Panc1 (cell line): ENCODE measurements around the gene TNFSF12. TPM values are rescaled to one million over a fixed set of nuclear protein-coding genes. Genes with fewer than 3 reads are reported as not detected.
A peak's percentile ranks its signal among the peaks of the same experiment; 100 is the strongest.

Source experiments
- ATAC-seq: fragments of 200-7000 bp; cut with Tn5 transposase; 2 replicates; pipeline ENCODE4 v1.9.1; 2020; ENCODE audit warnings: mild to moderate bottlenecking, moderate library complexity
- BruUV-seq: library from RNA; stranded (reverse); fragments of 400-500 nt; replicated peaks from 2 replicates; lab custom pipeline; 2021; lab: Mats Ljungman, UMichigan
- CTCF ChIA-PET: fragments of 300-600 bp; sonication (Branson Sonifier 250); formaldehyde crosslinking; loops from one replicate; lab custom pipeline; 2022; ENCODE audit warnings: antibody characterized with exemption; lab: Charles Lee
- POLR2A ChIA-PET: fragments of 300-600 bp; sonication (Branson Sonifier 250); formaldehyde crosslinking; loops from one replicate; lab custom pipeline; 2022; ENCODE audit warnings: antibody characterized with exemption; lab: Charles Lee
- DNase-seq: peaks from one replicate; pipeline ENCODE4 v3.0.0-alpha.2; 2010; ENCODE audit warnings: low read depth, low spot score
- H3K27ac ChIP-seq: 2 replicates; pipeline ENCODE4 v1.5.1; 2011; ENCODE audit warnings: mild to moderate bottlenecking, low read length, inconsistent platforms
- H3K27me3 ChIP-seq: fragments of 200-500 bp; sonication (Bioruptor generic); 2 replicates; pipeline ENCODE4 v1.6.0; 2014; ENCODE audit warnings: low read length, inconsistent platforms; ENCODE audit not compliant: control insufficient read depth, insufficient read depth
- H3K36me3 ChIP-seq: fragments of 200-500 bp; sonication (Bioruptor generic); 2 replicates; pipeline ENCODE4 v1.5.1; 2014; ENCODE audit warnings: inconsistent platforms, mild to moderate bottlenecking, low read length, moderate library complexity; ENCODE audit not compliant: control insufficient read depth, insufficient read depth
- H3K4me1 ChIP-seq: 2 replicates; pipeline ENCODE4 v1.5.1; 2011; ENCODE audit warnings: inconsistent platforms, mild to moderate bottlenecking, low read length, moderate library complexity; ENCODE audit not compliant: control insufficient read depth, insufficient read depth
- H3K4me3 ChIP-seq, 2 experiments: 2 replicates each; pipeline ENCODE4 v1.5.1; 2011 to 2012; ENCODE audit warnings: low read depth in 2 of 2, low read length in 2 of 2, mild to moderate bottlenecking in 2 of 2, inconsistent platforms in 1 of 2, moderate library complexity in 1 of 2
- H3K9me3 ChIP-seq: fragments of 200-500 bp; sonication (Bioruptor generic); 2 replicates; pipeline ENCODE4 v1.5.1; 2014; ENCODE audit warnings: low read depth, mild to moderate bottlenecking, inconsistent platforms, low read length, moderate library complexity; ENCODE audit not compliant: control insufficient read depth, insufficient read depth
- CTCF ChIP-seq: fragments of 450-650 bp; IDR thresholded peaks from 2 replicates; pipeline ENCODE4 v1.5.1; 2017; ENCODE audit warnings: mild to moderate bottlenecking
- POLR2AphosphoS5 ChIP-seq: IDR thresholded peaks from 2 replicates; pipeline ENCODE4 v1.6.1; 2012; ENCODE audit warnings: mild to moderate bottlenecking, low read depth, low read length, moderate library complexity
- SIN3A ChIP-seq: IDR thresholded peaks from 2 replicates; pipeline ENCODE4 v1.6.1; 2012; ENCODE audit warnings: low read depth, mild to moderate bottlenecking, low read length, moderate library complexity, borderline replicate concordance; ENCODE audit not compliant: insufficient read depth
- TCF7L2 ChIP-seq: IDR thresholded peaks from 2 replicates; pipeline ENCODE4 v1.6.1; 2011; ENCODE audit warnings: mild to moderate bottlenecking, low read depth, low read length, inconsistent platforms
- in situ Hi-C: cut with HindIII; loops from 2 replicates; pipeline ENCODE4 v1.10.0; 2016; ENCODE audit warnings: low sequenced_read_pairs, low pct_unique_long_range_greater_than_20kb
- intact Hi-C: fragments of 100-400 bp; cut with micrococcal nuclease; formaldehyde crosslinking; loops from one replicate; pipeline ENCODE4 v1.10.0; 2022; ENCODE audit not compliant: unreplicated experiment
- total RNA-seq: library from RNA; stranded (reverse); gene quantifications from one replicate; pipeline ENCODE4 v1.2.1, GENCODE V29; 2021; ENCODE audit not compliant: unreplicated experiment
- TF ChIP-seq, protein P1 (sequence below), 2 experiments: IDR thresholded peaks; 2 replicates each; pipeline ENCODE4 v1.6.1; 2011 to 2012; ENCODE audit warnings: low read depth in 2 of 2, control low read depth in 1 of 2, low read length in 1 of 2, mild to moderate bottlenecking in 1 of 2, moderate library complexity in 1 of 2; ENCODE audit not compliant: insufficient read depth in 1 of 2

TNFSF12 gene
- total RNA-seq, 1 experiment from 2014 or later: 12.6 TPM

DNA sequence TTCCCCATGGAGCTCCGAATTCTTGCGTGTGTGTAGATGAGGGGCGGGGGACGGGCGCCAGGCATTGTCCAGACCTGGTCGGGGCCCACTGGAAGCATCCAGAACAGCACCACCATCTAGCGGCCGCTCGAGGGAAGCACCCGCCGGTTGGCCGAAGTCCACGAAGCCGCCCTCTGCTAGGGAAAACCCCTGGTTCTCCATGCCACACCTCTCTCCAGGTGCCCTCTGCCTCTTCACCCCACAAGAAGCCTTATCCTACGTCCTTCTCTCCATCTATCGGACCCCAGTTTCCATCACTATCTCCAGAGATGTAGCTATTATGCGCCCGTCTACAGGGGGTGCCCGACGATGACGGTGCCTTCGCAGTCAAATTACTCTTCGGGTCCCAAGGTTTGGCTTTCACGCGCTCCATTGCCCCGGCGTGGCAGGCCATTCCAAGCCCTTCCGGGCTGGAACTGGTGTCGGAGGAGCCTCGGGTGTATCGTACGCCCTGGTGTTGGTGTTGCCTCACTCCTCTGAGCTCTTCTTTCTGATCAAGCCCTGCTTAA is 12.2 kb downstream of the TNFSF12 start:
- in situ Hi-C loops: no loop called here
- ATAC-seq (peak; percentile 76), DNase-seq (peak; percentile 82)
- peaks cover 4% of the 10 kb centered on the region for H3K36me3 ChIP-seq
- ChIA-PET CTCF (interaction anchor here (0.5 to 2.0 kb wide), 9 partner anchors 8 to 208 kb away, joined by 3 to 10 read pairs (median 4); partner anchors contain the start of gene TMEM95), POLR2A (no interaction called here)
- peaks cover 30% of the 10 kb centered on the region for H3K4me1 ChIP-seq
- TSS peak; percentile 86 for BruUV-seq
- no peaks in the 10 kb centered on the region for H3K27me3 ChIP-seq
- peak overlapping the region; percentile 75 to 80 for H3K4me3 ChIP-seq
- peak overlapping the region; percentile 88 for H3K27ac ChIP-seq
- intact Hi-C loops: no loop called here
- no peaks in the 10 kb centered on the region for H3K9me3 ChIP-seq
- TF ChIP-seq, protein P1, sequence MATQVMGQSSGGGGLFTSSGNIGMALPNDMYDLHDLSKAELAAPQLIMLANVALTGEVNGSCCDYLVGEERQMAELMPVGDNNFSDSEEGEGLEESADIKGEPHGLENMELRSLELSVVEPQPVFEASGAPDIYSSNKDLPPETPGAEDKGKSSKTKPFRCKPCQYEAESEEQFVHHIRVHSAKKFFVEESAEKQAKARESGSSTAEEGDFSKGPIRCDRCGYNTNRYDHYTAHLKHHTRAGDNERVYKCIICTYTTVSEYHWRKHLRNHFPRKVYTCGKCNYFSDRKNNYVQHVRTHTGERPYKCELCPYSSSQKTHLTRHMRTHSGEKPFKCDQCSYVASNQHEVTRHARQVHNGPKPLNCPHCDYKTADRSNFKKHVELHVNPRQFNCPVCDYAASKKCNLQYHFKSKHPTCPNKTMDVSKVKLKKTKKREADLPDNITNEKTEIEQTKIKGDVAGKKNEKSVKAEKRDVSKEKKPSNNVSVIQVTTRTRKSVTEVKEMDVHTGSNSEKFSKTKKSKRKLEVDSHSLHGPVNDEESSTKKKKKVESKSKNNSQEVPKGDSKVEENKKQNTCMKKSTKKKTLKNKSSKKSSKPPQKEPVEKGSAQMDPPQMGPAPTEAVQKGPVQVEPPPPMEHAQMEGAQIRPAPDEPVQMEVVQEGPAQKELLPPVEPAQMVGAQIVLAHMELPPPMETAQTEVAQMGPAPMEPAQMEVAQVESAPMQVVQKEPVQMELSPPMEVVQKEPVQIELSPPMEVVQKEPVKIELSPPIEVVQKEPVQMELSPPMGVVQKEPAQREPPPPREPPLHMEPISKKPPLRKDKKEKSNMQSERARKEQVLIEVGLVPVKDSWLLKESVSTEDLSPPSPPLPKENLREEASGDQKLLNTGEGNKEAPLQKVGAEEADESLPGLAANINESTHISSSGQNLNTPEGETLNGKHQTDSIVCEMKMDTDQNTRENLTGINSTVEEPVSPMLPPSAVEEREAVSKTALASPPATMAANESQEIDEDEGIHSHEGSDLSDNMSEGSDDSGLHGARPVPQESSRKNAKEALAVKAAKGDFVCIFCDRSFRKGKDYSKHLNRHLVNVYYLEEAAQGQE (IDR thresholded peaks at IDR 0.05; ENCODE audit: insufficient read depth in 1 of 2, low read depth in 2 of 2, low read length in 1 of 2): no peak
- no peak; the same call in 1 of the 2 replicates for TF ChIP-seq SIN3A
- TF ChIP-seq CTCF: peak; percentile 90

DNA sequence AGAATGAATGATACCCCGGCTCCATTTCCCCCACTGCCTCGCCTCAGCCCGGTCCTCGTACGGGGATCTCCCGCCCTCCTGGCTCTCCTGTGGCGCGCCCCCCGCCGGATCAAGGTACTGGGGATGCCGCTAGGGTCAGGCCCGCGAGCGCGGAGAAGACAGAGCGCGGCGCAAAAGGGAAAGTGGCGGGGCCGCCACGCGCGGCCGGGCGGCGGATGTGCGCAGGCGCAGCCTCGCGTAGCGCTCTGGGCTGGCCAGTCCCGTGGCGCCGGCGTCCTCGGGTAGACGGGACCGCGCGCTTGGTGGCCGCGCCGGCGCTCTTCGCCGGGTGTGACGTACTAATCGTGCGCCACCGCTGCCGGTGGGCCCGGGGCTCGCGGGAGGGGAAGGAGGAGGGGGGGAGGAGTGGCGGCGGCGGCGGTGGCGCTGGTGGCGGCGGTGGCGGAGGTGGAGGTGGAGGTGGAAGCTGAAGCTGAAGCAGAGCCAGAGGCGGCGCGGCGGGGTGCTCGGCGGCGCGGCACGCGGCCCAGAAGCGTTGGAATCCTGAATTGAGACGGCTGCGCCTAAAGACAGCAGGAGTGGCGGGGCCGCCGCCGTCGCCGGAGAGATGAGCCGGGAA is 12.8 kb downstream of the TNFSF12 start, which contains the start of gene SENP3:
SENP3 (plus strand) TSS at position 331 of the 619 bp plus-strand sequence. CDS start 1,158 bp downstream, outside the sequence.
- Histone ChIP-seq H3K4me3 (peak within 1 kb of the TSS; percentile 75 to 80), H3K27ac (peak within 1 kb of the TSS; percentile 89), H3K9me3 (no peaks in the 10 kb centered on the region), H3K36me3 (peaks cover 4% of the 10 kb centered on the region), H3K4me1 (peaks cover 30% of the 10 kb centered on the region), H3K27me3 (no peaks in the 10 kb centered on the region)
- intact Hi-C loops (no loop called here), in situ Hi-C loops (no loop called here)
- ChIA-PET CTCF (interaction anchor here (0.5 to 2.0 kb wide), 2 partner anchors 9 to 208 kb away, joined by 5 to 7 read pairs; no protein-coding TSS in a partner anchor), POLR2A (no interaction called here)
- ATAC-seq: peak; percentile 87
- no peak for TF ChIP-seq TCF7L2
- TF ChIP-seq POLR2AphosphoS5: peak; percentile 48; the same call in 1 of the 2 replicates
- TF ChIP-seq, protein P1 (IDR thresholded peaks at IDR 0.05; ENCODE audit: insufficient read depth in 1 of 2, low read depth in 2 of 2, low read length in 1 of 2): peak in 1 of 2 experiments; percentile 48; a peak in 1 of 4 replicates
- no peak for DNase-seq
- no TSS peak for BruUV-seq
